Measurements from ENCODE around the gene TRIM34.
"Not testable (repeated sequence)": the region's sequence is repeated elsewhere in the genome, so short reads cannot be mapped to it uniquely, and the experiment has no call there.

TRIM34 gene

DNA sequence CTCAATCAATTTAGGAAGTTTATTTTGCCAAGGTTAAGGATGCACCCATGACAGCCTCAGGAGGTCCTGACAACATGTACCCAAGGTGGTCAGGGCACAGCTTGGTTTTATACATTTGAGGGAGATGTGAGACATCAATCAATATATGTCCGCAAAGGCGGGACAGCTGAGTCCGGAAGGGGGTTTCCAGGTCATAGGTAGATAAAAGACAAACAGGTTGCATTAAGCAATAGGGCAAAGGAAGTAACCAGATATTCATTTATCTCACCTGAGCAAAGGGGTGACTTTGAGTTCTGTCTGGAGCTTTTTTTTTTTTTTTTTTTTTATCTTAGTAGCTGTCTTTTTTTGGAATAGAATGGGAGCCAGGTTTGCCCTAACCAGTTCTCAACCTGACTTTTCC is 2.0 kb upstream of the TRIM34 start:
- no peak for DNase-seq

GRCh38 chr11:5625281-5625680 is 480 bp downstream of the TRIM34 start:
- DNase-seq, result no peak

- DNase-seq, result no peak
Measured at GRCh38 chr11:5626196-5626595, 1.4 kb downstream of the TRIM34 start.

DNA sequence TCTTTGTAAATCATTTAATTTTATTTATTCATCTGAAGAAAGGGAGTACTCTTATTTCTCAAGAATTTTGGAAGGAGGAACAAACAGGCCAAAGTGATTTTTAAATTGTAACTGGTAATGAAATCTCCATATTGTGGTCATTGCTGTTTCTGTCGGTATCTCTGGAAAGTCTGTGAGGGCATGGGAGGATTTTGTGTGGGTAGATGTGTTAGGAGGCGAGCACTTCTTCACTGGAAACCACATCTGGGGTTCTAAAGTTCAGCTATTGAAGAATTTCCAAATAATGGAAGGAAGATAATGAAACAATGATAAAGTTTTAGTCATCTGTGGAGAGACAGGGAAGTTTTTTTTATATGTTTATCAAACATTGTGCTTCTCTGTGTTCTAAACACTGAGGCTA is 6.6 kb downstream of the TRIM34 start:
- no peak for DNase-seq

DNA sequence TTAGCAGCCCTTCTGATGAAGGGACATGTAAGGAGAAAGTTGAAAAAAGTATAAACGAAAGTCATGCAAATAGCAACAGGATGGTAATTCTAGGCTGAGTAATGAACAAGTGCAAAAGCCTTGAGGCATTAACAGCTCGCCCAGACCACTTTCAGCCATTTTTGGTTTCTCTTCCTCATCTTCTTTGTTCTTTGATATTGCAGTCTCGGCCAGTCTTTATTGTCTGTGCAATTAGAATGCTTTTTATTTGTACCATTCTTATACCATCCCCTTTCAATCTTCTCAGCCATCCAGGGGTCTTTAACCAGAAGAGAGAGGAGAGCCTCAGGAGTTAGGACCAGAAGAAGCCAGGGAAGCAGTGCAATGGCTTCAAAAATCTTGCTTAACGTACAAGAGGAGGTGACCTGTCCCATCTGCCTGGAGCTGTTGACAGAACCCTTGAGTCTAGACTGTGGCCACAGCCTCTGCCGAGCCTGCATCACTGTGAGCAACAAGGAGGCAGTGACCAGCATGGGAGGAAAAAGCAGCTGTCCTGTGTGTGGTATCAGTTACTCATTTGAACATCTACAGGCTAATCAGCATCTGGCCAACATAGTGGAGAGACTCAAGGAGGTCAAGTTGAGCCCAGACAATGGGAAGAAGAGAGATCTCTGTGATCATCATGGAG is 7.3 kb downstream of the TRIM34 start:
- no peak for DNase-seq

DNA sequence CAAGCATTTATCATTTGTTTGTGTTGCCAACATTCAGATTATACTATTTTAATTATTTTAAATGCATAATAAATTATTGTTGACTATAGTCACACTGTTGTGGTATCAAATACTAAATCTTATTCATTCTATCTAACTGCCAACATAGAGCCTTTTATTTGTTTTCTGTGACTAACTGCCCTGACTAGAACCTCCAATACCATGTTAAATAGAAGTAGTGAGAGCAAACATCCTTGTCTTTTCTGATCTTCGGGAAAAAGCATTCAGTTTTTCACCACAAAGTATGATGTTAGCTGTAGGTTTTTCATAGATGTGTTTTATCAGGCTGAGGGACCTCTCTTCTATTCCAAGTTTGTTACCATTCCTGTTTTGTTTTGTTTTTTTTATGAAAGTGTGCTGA is 15.2 kb downstream of the TRIM34 start:
- no peak for DNase-seq

DNA sequence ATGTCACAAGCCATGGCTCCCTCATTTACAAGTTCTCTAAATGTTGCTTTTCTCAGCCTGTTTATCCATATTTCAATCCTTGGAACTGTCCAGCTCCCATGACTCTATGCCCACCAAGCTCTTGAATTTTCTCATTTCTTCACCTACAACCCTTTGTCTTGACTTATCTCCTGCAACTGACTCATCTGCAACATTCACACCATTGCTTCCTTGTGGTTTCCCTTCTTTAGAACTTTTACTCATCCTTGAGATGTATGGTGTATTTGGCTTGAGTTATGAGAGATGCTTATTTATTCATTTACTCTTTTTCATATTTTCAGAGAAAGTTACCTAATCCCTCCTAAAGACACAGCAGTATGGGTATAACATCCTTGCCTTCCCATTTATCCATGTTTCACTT is 18.8 kb downstream of the TRIM34 start:
- DNase-seq, result no peak

DNA sequence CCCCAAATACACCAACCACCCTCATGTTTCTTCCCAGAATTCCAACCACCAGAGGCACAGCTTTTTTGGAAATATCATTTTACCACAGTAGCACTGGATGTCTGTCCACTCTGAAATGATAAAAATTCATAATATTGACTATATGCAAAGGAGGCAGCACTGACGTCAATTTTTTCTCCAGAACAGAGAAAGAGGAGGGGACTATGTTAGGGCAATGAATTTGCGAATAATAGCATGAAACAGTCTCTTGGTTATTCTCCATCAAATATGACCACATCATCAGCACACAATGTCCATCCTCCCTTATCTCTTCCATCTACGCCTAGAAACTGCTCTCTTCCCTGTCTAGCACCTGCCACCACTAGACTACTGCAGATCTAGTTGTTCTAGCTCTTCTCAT is 21.3 kb downstream of the TRIM34 start:
- no peak for DNase-seq

GRCh38 chr11:5655474-5655873 is 30.7 kb downstream of the TRIM34 start:
- DNase-seq, result no peak

DNA sequence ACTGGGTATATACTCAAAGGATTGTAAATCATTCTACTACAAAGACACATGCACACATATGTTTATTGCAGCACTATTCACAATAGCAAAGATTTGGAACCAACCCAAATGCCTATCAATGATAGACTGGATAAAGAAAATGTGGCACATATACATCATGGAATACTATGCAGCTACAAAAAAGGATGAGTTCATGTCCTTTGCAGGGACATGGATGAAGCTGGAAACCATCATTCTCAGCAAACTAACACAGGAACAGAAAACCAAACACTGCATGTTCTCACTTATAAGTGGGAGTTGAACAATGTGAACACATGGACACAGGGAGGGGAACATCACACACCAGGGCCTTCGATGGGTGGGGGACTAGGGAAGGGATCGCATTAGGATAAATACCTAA is 32.2 kb downstream of the TRIM34 start:
- not testable (repeated sequence) for DNase-seq

DNA sequence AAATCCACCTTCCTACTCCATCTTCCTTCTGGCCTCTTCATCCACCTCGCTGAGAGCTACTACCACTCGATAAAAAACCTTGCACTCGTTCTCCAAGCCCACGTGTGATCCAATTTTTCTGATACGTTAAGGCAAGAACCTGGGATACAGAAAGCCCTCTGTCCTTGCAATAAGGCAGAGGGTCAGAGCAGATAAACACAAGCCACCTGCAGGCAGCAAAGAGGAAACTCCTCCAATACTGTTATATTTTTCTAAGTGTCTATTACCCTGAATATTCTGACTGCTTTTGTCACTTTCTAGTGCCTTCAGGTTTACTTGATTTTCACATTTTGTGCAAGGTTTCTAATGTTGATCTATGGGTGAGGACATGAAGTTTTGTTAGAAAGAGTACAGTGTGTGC is 33.5 kb downstream of the TRIM34 start:
- DNase-seq, result no peak

DNA sequence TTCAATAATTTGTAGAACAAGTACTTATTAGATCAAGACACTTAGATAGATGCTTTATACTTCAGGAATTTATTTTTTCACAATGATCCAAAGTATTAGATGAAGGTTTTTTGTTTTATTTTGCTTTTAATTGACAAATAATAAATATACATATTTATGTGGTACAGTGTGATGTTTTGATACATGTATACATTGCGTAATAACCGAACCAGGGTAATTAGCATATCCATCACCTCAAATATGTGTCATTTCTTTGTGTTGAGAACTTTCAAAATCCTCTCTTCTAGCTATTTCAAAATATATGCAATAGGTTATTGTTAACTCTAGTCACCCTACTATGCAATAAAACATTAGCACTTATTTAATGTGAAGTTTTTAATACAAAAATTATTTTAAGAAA is 38.7 kb downstream of the TRIM34 start:
- DNase-seq, result no peak

GRCh38 chr11:5665051-5665570 is 40.3 kb downstream of the TRIM34 start:
- no peak for DNase-seq

GRCh38 chr11:5665746-5666401 is 41.1 kb downstream of the TRIM34 start:
- DNase-seq, result no peak

- no peak for DNase-seq
Measured at GRCh38 chr11:5666402-5666793, 41.6 kb downstream of the TRIM34 start.

- no peak for DNase-seq
Measured at GRCh38 chr11:5671831-5672230, 47.0 kb downstream of the TRIM34 start.

GRCh38 chr11:5674391-5674790 is 49.6 kb downstream of the TRIM34 start:
- DNase-seq, result no peak

GRCh38 chr11:5679811-5680210 is 55.0 kb downstream of the TRIM34 start:
- no peak for DNase-seq

DNA sequence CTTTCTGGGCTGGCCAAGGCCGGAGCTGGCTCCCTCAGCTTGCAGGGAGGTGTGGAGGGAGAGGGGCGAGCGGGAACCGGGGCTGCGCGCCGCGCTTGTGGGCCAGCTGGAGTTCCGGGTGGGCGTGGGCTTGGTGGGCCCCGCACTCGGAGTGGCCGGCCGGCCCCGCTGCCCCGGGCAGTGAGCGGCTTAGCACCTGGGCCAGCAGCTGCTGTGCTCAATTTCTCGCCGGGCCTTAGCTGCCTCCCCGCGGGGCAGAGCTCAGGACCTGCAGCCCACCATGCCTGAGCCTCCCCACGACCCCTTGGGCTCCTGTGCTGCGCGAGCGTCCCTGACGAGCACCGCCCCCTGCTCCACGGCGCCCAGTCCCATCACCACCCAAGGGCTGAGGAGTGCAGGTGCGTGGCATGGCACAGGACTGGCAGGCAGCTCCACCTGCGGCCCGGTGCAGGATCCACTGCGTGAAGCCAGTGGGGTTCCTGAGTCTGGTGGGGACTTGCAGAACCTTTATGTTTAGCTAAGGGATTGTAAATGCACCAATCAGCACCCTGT is 58.2 kb downstream of the TRIM34 start:
- not testable (repeated sequence) for DNase-seq

- not testable (repeated sequence) for DNase-seq
Measured at GRCh38 chr11:5683620-5684019, 58.8 kb downstream of the TRIM34 start.

- DNase-seq, result peak; percentile 18
Measured at GRCh38 chr11:5684036-5684645, 59.3 kb downstream of the TRIM34 start.

- DNase-seq, result peak; percentile 87
Measured at GRCh38 chr11:5684646-5685362, 60.0 kb downstream of the TRIM34 start, which contains the start of gene TRIM5. TSS of gene TRIM5 (minus strand) at chr11:5685074. CDS start at chr11:5680177, 4,897 bp downstream.

GRCh38 chr11:5686426-5686825 is 61.6 kb downstream of the TRIM34 start:
- DNase-seq, result no peak
